ENCODE results near the gene SCYL1.

The SCYL1 gene

GRCh38 chr11:65536412-65537295, 11.8 kb downstream of the SCYL1 start:
- no peak for DNase-seq (ENCODE audit: extremely low spot score)
- ChIA-PET POLR2A (interaction anchor here (0.5 to 1.6 kb wide), 2 partner anchors 12 to 207 kb away, joined by 4 to 5 read pairs; partner anchors contain the start of gene SCYL1), CTCF (interaction anchor here (1.0 to 2.6 kb wide), 4 partner anchors 27 to 57 kb away, joined by 3 to 6 read pairs (median 5); partner anchors contain the start of gene EHBP1L1)
- no peak for TF ChIP-seq CTCF (IDR thresholded peaks at IDR 0.05; ENCODE audit: control extremely low read depth, extremely low read depth, low read depth, missing control alignments)

GRCh38 chr11:65537296-65537597, 12.4 kb downstream of the SCYL1 start:
- DNase-seq (ENCODE audit: extremely low spot score): no peak
- POLR2A ChIA-PET: interaction anchor here (1.6 kb wide), 1 partner anchor 13 kb away, joined by 5 read pairs; the partner anchor contains the start of gene SCYL1
- CTCF ChIA-PET: interaction anchor here (1.0 to 2.6 kb wide), 3 partner anchors 27 to 51 kb away, joined by 3 to 5 read pairs (median 5); partner anchors contain the start of gene EHBP1L1
- no peak for TF ChIP-seq CTCF (IDR thresholded peaks at IDR 0.05; ENCODE audit: control extremely low read depth, extremely low read depth, low read depth, missing control alignments)

GRCh38 chr11:65537620-65538231, 12.8 kb downstream of the SCYL1 start:
- CTCF ChIA-PET: interaction anchor here (2.6 kb wide), 1 partner anchor 39 kb away, joined by 5 read pairs; the partner anchor contains the start of gene EHBP1L1
- no peak for TF ChIP-seq CTCF (IDR thresholded peaks at IDR 0.05; ENCODE audit: control extremely low read depth, extremely low read depth, low read depth, missing control alignments)
- POLR2A ChIA-PET: interaction anchor here (1.4 kb wide), 1 partner anchor 40 kb away, joined by 3 read pairs; no protein-coding TSS in a partner anchor
- DNase-seq (ENCODE audit: extremely low spot score): no peak

- no peak for TF ChIP-seq CTCF (IDR thresholded peaks at IDR 0.05; ENCODE audit: control extremely low read depth, extremely low read depth, low read depth, missing control alignments)
- CTCF ChIA-PET: interaction anchor here (2.6 kb wide), 1 partner anchor 38 kb away, joined by 5 read pairs; the partner anchor contains the start of gene EHBP1L1
- no peak for DNase-seq (ENCODE audit: extremely low spot score)
- POLR2A ChIA-PET: interaction anchor here (0.5 to 1.4 kb wide), 2 partner anchors 41 to 749 kb away, joined by 3 to 6 read pairs; no protein-coding TSS in a partner anchor
These were observed 13.5 kb downstream of the SCYL1 start for GRCh38 chr11:65538232-65538914.

- no peak for DNase-seq (ENCODE audit: extremely low spot score)
- ChIA-PET POLR2A (interaction anchor here (0.5 to 1.9 kb wide), 4 partner anchors 14 to 748 kb away, joined by 3 to 6 read pairs (median 4); partner anchors contain the start of gene MALAT1), CTCF (interaction anchor here (0.9 to 6.1 kb wide), 20 partner anchors 12 to 264 kb away, joined by 3 to 86 read pairs (median 9); partner anchors contain the start of genes DPF2, EHBP1L1, FAM89B and KCNK7)
- TF ChIP-seq CTCF (IDR thresholded peaks at IDR 0.05; ENCODE audit: control extremely low read depth, extremely low read depth, low read depth, missing control alignments): no peak
These were observed 14.2 kb downstream of the SCYL1 start for GRCh38 chr11:65538915-65539743.

Measured in GM10248 (cell line).